ENCODE data around the gene OSBPL2. TPM values are rescaled to one million over a fixed set of nuclear protein-coding genes. Genes with fewer than 3 reads are reported as not detected.

OSBPL2 gene
- total and polyA plus RNA-seq, 2 experiments from 2014 or later = 16.6 to 31.2 TPM

- ATAC-seq (no peak), DNase-seq (ENCODE audit: low spot score) (no peak)
- Mint-ChIP-seq H3K27ac (no peak overlapping the region), H3K9me3 (no peaks in the 10 kb centered on the region), H3K36me3 (ENCODE audit: low read depth) (peaks cover 24% of the 10 kb centered on the region), H3K4me3 (no peak overlapping the region), H3K27me3 (ENCODE audit: insufficient read depth, low read depth, poor library complexity) (peaks cover 9% of the 10 kb centered on the region), H3K4me1 (no peaks in the 10 kb centered on the region)
- Histone ChIP-seq H3K36me3 (ENCODE audit: insufficient read depth) (0 out of 2 replicates have a peak, but pooled peaks cover 5% of the 10 kb centered on the region), H3K4me2 (no peak overlapping the region), H3F3A (replicated peaks; ENCODE audit: low read depth) (0 out of 2 replicates have a peak, but pooled peaks cover 3% of the 10 kb centered on the region), H4K20me1 (replicated peaks; ENCODE audit: insufficient read depth) (no peaks in the 10 kb centered on the region), H3K9me2 (ENCODE audit: insufficient read depth) (no peaks in the 10 kb centered on the region), H3K4me3 (no peak overlapping the region), H3K27me3 (ENCODE audit: insufficient read depth) (no peaks in the 10 kb centered on the region), H3K4me1 (ENCODE audit: insufficient read depth) (no peaks in the 10 kb centered on the region), H3K27ac (ENCODE audit: low read depth) (no peak overlapping the region), H3K79me2 (replicated peaks; ENCODE audit: insufficient read depth) (no peaks in the 10 kb centered on the region), H2AFZ (no peak overlapping the region)
- TF ChIP-seq POLR2AphosphoS5 (IDR thresholded peaks at IDR 0.05; ENCODE audit: low read depth) (no peak), CTCF (conservative IDR thresholded peaks at IDR 0.05; ENCODE audit: low read depth in 2 of 2) (no peak), ZNF462 (CRISPR knock-in tag; IDR thresholded peaks at IDR 0.05) (no peak), EZH2 (IDR thresholded peaks at IDR 0.05; ENCODE audit: low read depth, unreplicated experiment) (no peak), EZH2phosphoT487 (IDR thresholded peaks at IDR 0.05; ENCODE audit: unreplicated experiment) (no peak), JUNB (IDR thresholded peaks at IDR 0.05; ENCODE audit: unreplicated experiment) (no peak), NANOG (IDR thresholded peaks at IDR 0.05; ENCODE audit: borderline replicate concordance) (no peak), STAT1 (IDR thresholded peaks at IDR 0.05; ENCODE audit: unreplicated experiment) (no peak), ZNF114 (CRISPR knock-in tag; IDR thresholded peaks at IDR 0.05) (no peak), CREB1 (CRISPR knock-in tag; IDR thresholded peaks at IDR 0.05; ENCODE audit: low read depth) (no peak), ZNF331 (CRISPR knock-in tag; IDR thresholded peaks at IDR 0.05; ENCODE audit: low read depth) (no peak)
- TF ChIP-seq, protein P1, sequence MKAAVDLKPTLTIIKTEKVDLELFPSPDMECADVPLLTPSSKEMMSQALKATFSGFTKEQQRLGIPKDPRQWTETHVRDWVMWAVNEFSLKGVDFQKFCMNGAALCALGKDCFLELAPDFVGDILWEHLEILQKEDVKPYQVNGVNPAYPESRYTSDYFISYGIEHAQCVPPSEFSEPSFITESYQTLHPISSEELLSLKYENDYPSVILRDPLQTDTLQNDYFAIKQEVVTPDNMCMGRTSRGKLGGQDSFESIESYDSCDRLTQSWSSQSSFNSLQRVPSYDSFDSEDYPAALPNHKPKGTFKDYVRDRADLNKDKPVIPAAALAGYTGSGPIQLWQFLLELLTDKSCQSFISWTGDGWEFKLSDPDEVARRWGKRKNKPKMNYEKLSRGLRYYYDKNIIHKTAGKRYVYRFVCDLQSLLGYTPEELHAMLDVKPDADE (IDR thresholded peaks at IDR 0.05) = no peak
- TF ChIP-seq, protein P2, sequence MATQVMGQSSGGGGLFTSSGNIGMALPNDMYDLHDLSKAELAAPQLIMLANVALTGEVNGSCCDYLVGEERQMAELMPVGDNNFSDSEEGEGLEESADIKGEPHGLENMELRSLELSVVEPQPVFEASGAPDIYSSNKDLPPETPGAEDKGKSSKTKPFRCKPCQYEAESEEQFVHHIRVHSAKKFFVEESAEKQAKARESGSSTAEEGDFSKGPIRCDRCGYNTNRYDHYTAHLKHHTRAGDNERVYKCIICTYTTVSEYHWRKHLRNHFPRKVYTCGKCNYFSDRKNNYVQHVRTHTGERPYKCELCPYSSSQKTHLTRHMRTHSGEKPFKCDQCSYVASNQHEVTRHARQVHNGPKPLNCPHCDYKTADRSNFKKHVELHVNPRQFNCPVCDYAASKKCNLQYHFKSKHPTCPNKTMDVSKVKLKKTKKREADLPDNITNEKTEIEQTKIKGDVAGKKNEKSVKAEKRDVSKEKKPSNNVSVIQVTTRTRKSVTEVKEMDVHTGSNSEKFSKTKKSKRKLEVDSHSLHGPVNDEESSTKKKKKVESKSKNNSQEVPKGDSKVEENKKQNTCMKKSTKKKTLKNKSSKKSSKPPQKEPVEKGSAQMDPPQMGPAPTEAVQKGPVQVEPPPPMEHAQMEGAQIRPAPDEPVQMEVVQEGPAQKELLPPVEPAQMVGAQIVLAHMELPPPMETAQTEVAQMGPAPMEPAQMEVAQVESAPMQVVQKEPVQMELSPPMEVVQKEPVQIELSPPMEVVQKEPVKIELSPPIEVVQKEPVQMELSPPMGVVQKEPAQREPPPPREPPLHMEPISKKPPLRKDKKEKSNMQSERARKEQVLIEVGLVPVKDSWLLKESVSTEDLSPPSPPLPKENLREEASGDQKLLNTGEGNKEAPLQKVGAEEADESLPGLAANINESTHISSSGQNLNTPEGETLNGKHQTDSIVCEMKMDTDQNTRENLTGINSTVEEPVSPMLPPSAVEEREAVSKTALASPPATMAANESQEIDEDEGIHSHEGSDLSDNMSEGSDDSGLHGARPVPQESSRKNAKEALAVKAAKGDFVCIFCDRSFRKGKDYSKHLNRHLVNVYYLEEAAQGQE (IDR thresholded peaks at IDR 0.05; ENCODE audit: unreplicated experiment) = no peak
Measured at GRCh38 chr20:62287129-62287528, 48.8 kb downstream of the OSBPL2 start.

All from GM23338 (cell line).